Natural killer cell (primary cell): Measurements from ENCODE around the gene NUDT12. TPM values are rescaled to one million over a fixed set of nuclear protein-coding genes. Genes with fewer than 3 reads are reported as not detected.

Source experiments
- ATAC-seq, 3 donors: fragments of 150-1000 bp in 2 of 3; fragments of 200-7000 bp in 1 of 3; cut with Tn5 transposase; 1 replicate in 1 of 3; 2 replicates in 2 of 3; pipeline ENCODE4 v1.10.0; 2021; ENCODE audit warnings: mild to moderate bottlenecking in 2 of 3, moderate library complexity in 2 of 3
- DNase-seq, 2 donors: peaks; one replicate each; pipeline versions ENCODE4 v3.0.0 to v3.0.0-alpha.2; 2013 to 2021; ENCODE audit warnings: mixed read lengths in 1 of 2
- H3K27ac ChIP-seq: one replicate; pipeline ENCODE4 v1.5.1; 2013; ENCODE audit warnings: mild to moderate bottlenecking, low read length
- H3K27me3 ChIP-seq: one replicate; pipeline ENCODE4 v1.6.1; 2013; ENCODE audit warnings: low read length; ENCODE audit not compliant: control insufficient read depth, insufficient read depth
- H3K36me3 ChIP-seq: one replicate; pipeline ENCODE4 v1.6.1; 2013; ENCODE audit warnings: low read length; ENCODE audit not compliant: control insufficient read depth, insufficient read depth
- H3K4me1 ChIP-seq: one replicate; pipeline ENCODE4 v1.6.1; 2013; ENCODE audit warnings: low read length; ENCODE audit not compliant: control insufficient read depth, insufficient read depth
- H3K4me3 ChIP-seq: one replicate; pipeline ENCODE4 v1.5.1; 2013; ENCODE audit warnings: low read length
- H3K9me3 ChIP-seq: one replicate; pipeline ENCODE4 v1.6.1; 2013; ENCODE audit warnings: low read length; ENCODE audit not compliant: control insufficient read depth, insufficient read depth
- H3K27ac Mint-ChIP-seq, 2 donors: one replicate each; pipeline ENCODE4 v1.8.0; 2022; ENCODE audit warnings: mild to moderate bottlenecking in 2 of 2, mixed read lengths in 2 of 2, moderate library complexity in 1 of 2
- H3K27me3 Mint-ChIP-seq, 2 donors: one replicate each; pipeline ENCODE4 v1.8.0; 2022; ENCODE audit warnings: low read depth in 2 of 2, mixed read lengths in 2 of 2
- H3K36me3 Mint-ChIP-seq: one replicate; pipeline ENCODE4 v1.8.0; 2022; ENCODE audit warnings: mixed read lengths
- H3K4me1 Mint-ChIP-seq, 2 donors: one replicate each; pipeline ENCODE4 v1.8.0; 2022; ENCODE audit warnings: mixed read lengths in 2 of 2
- H3K4me3 Mint-ChIP-seq: one replicate; pipeline ENCODE4 v1.8.0; 2022; ENCODE audit warnings: mild to moderate bottlenecking, moderate library complexity, mixed read lengths
- H3K9me3 Mint-ChIP-seq, 2 donors: one replicate each; pipeline ENCODE4 v1.8.0; 2022; ENCODE audit warnings: mixed read lengths in 2 of 2
- WGBS: methylation state at CpG from one replicate; pipeline ENCODE4 v1.1.7; 2013; ENCODE audit warnings: missing lambda C conversion rate; ENCODE audit not compliant: insufficient coverage; 5-methylcytosine and 5-hydroxymethylcytosine counted together
- intact Hi-C: fragments of 100-400 bp; cut with micrococcal nuclease; formaldehyde crosslinking; loops from one replicate; pipeline ENCODE4 v1.14.2; 2022
- total RNA-seq, 4 donors: library from RNA; stranded (reverse); fragments of 120-200 nt in 1 of 4; gene quantifications; one replicate each; pipeline versions ENCODE4 v1.2.3 to v1.2.4, GENCODE V29; 2013 to 2022
- TF ChIP-seq, protein P1 (sequence below): fragments of 200-600 bp; IDR thresholded peaks from one replicate; pipeline ENCODE4 v1.8.0; 2022; ENCODE audit warnings: antibody characterized with exemption

The NUDT12 gene
- total RNA-seq, 3 donors from 2014 or later (not counting 1 experiment from before 2014, with no cell fraction given): 0.61 to 1.2 TPM; not detected in 1

DNA sequence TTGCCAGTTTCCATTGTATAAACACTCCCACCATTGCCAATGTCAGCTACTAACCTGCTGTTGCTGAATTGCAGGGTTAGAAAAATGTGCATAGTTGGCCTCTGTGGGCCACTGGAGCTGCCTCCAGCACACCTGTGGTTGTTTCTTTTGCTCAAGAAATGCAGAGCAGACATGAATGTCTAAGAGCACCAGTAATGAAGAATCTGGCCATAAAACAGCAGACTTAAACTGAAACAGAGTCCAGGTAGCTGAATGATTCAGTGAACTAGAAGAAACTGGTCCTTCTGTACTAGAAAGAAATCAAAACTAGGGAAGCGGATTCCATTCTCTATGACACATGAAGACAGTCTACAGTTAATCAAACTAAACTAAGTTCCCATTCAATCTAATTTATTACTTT, 48.2 kb downstream of the NUDT12 start:
- Mint-ChIP-seq H3K9me3 (no peaks in the 10 kb centered on the region), H3K4me3 (no peak overlapping the region), H3K36me3 (no peaks in the 10 kb centered on the region), H3K4me1 (no peaks in the 10 kb centered on the region), H3K27ac (no peak overlapping the region), H3K27me3 (peaks cover 0 to 16% of the 10 kb centered on the region in 2 donors)
- Histone ChIP-seq H3K9me3 (no peaks in the 10 kb centered on the region), H3K36me3 (no peaks in the 10 kb centered on the region), H3K4me3 (no peak overlapping the region), H3K27me3 (no peaks in the 10 kb centered on the region), H3K4me1 (no peaks in the 10 kb centered on the region), H3K27ac (no peak overlapping the region)
- no CpG with 5 or more reads among the region's 1 CpG for WGBS
- ATAC-seq (no peak), DNase-seq (no peak)
- intact Hi-C loops: no loop called here
- TF ChIP-seq, protein P1, sequence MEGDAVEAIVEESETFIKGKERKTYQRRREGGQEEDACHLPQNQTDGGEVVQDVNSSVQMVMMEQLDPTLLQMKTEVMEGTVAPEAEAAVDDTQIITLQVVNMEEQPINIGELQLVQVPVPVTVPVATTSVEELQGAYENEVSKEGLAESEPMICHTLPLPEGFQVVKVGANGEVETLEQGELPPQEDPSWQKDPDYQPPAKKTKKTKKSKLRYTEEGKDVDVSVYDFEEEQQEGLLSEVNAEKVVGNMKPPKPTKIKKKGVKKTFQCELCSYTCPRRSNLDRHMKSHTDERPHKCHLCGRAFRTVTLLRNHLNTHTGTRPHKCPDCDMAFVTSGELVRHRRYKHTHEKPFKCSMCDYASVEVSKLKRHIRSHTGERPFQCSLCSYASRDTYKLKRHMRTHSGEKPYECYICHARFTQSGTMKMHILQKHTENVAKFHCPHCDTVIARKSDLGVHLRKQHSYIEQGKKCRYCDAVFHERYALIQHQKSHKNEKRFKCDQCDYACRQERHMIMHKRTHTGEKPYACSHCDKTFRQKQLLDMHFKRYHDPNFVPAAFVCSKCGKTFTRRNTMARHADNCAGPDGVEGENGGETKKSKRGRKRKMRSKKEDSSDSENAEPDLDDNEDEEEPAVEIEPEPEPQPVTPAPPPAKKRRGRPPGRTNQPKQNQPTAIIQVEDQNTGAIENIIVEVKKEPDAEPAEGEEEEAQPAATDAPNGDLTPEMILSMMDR: no peak

- no peak overlapping the region for H3K27ac Mint-ChIP-seq
- ATAC-seq: no peak
Observed at GRCh38 chr5:103513701-103514100, 48.9 kb downstream of the NUDT12 start.

GRCh38 chr5:103512500-103512899, 50.1 kb downstream of the NUDT12 start:
- no CpG with 5 or more reads among the region's 2 CpGs for WGBS
- no peaks in the 10 kb centered on the region for H3K36me3 Mint-ChIP-seq
- H3K27ac Mint-ChIP-seq: no peak overlapping the region
- TF ChIP-seq, protein P1: no peak
- Histone ChIP-seq H3K9me3 (no peaks in the 10 kb centered on the region), H3K27me3 (no peaks in the 10 kb centered on the region), H3K4me1 (no peaks in the 10 kb centered on the region), H3K27ac (no peak overlapping the region), H3K36me3 (no peaks in the 10 kb centered on the region), H3K4me3 (no peak overlapping the region)
- no peaks in the 10 kb centered on the region for H3K4me1 Mint-ChIP-seq
- peaks cover 0 to 3% of the 10 kb centered on the region in 2 donors for H3K9me3 Mint-ChIP-seq
- no peak overlapping the region for H3K4me3 Mint-ChIP-seq
- DNase-seq (no peak), ATAC-seq (no peak)
- intact Hi-C loops: no loop called here
- H3K27me3 Mint-ChIP-seq: peaks cover 0 to 16% of the 10 kb centered on the region in 2 donors

More at GRCh38 chr5:103513701-103514100, 48.9 kb downstream of the NUDT12 start:
- TF ChIP-seq, protein P1: no peak
- H3K36me3 ChIP-seq: no peaks in the 10 kb centered on the region
- Mint-ChIP-seq H3K9me3 (peaks cover 0 to 3% of the 10 kb centered on the region in 2 donors), H3K4me3 (no peak overlapping the region), H3K4me1 (no peaks in the 10 kb centered on the region), H3K27me3 (peaks cover 0 to 16% of the 10 kb centered on the region in 2 donors), H3K36me3 (no peaks in the 10 kb centered on the region)
- H3K27ac ChIP-seq: no peak overlapping the region
- no peak for DNase-seq
- no peak overlapping the region for H3K4me3 ChIP-seq
- no peaks in the 10 kb centered on the region for H3K27me3 ChIP-seq
- WGBS: 40% methylated on average over 1 of the region's 1 CpG
- H3K9me3 ChIP-seq: no peaks in the 10 kb centered on the region
- intact Hi-C loops: no loop called here
- no peaks in the 10 kb centered on the region for H3K4me1 ChIP-seq

DNA sequence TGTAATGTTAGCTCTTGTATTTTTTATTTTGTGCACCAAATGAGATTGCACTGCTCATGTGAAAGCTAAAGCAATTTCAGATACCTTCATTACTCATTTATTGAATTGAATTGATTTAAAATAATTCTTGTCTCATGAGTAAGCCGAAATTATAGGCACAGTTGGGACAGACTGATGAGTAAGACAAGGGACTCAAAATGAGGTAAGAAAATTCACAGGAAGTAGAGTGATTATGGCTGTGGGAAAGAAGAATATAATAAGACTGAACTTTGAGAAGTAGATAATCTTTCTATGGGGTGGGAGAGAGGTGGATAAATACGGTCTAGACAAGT, 51.1 kb downstream of the NUDT12 start:
- Mint-ChIP-seq H3K4me3 (no peak overlapping the region), H3K27ac (no peak overlapping the region), H3K9me3 (peaks cover 3 to 8% of the 10 kb centered on the region in 2 donors), H3K4me1 (no peaks in the 10 kb centered on the region), H3K36me3 (peaks cover 6% of the 10 kb centered on the region), H3K27me3 (peaks cover 0 to 9% of the 10 kb centered on the region in 2 donors)
- no peaks in the 10 kb centered on the region for H3K9me3 ChIP-seq
- H3K27ac ChIP-seq: no peak overlapping the region
- H3K27me3 ChIP-seq: no peaks in the 10 kb centered on the region
- intact Hi-C loops: no loop called here
- 84% methylated on average over 2 of the region's 2 CpGs for WGBS
- no peaks in the 10 kb centered on the region for H3K4me1 ChIP-seq
- DNase-seq (no peak), ATAC-seq (no peak)
- no peaks in the 10 kb centered on the region for H3K36me3 ChIP-seq
- H3K4me3 ChIP-seq: no peak overlapping the region
- TF ChIP-seq, protein P1: no peak
